Activated CD8-positive, alpha-beta T cell treated with anti-CD3 and anti-CD28 coated beads, Interleukin-2, amount 10 ng/mL, durations not matched to agents 7 days and 5 days (primary cell): ENCODE measurements around the gene PITX1. TPM values are rescaled to one million over a fixed set of nuclear protein-coding genes. Genes with fewer than 3 reads are reported as not detected.
"Not testable (repeated sequence)": the region's sequence is repeated elsewhere in the genome, so short reads cannot be mapped to it uniquely, and the experiment has no call there.

Experiments used
- ATAC-seq: fragments of 150-1000 bp; cut with Tn5 transposase; one replicate; pipeline ENCODE4 v1.10.0; 2021; ENCODE audit warnings: moderate library complexity
- CTCF ChIA-PET: fragments of 350-600 bp; sonication (Branson Sonifier 250); formaldehyde crosslinking; loops from one replicate; lab custom pipeline; 2021; ENCODE audit warnings: antibody characterized with exemption; lab: Charles Lee
- POLR2A ChIA-PET: fragments of 350-600 bp; sonication (Branson Sonifier 250); formaldehyde crosslinking; loops from one replicate; lab custom pipeline; 2021; ENCODE audit warnings: antibody characterized with exemption; lab: Charles Lee
- DNase-seq: peaks from one replicate; pipeline ENCODE4 v3.0.0-alpha.2; 2020
- H3K27ac Mint-ChIP-seq: one replicate; pipeline ENCODE4 v1.8.0; 2021; ENCODE audit warnings: mild to moderate bottlenecking, mixed read lengths
- H3K27me3 Mint-ChIP-seq: one replicate; pipeline ENCODE4 v1.8.0; 2021; ENCODE audit warnings: low read depth, mixed read lengths
- H3K36me3 Mint-ChIP-seq: one replicate; pipeline ENCODE4 v1.8.0; 2021; ENCODE audit warnings: low read depth, mixed read lengths
- H3K4me1 Mint-ChIP-seq: one replicate; pipeline ENCODE4 v1.8.0; 2021; ENCODE audit warnings: low read depth, mixed read lengths
- H3K4me3 Mint-ChIP-seq: one replicate; pipeline ENCODE4 v1.8.0; 2021; ENCODE audit warnings: mild to moderate bottlenecking, mixed read lengths
- H3K9me3 Mint-ChIP-seq: one replicate; pipeline ENCODE4 v1.8.0; 2022; ENCODE audit warnings: mixed read lengths; ENCODE audit not compliant: insufficient read depth
- total RNA-seq, 2 experiments: library from RNA; stranded (reverse); gene quantifications; one replicate each; pipeline ENCODE4 v1.2.3, GENCODE V29; 2021

Gene PITX1
- total RNA-seq, 2 experiments from 2014 or later, result not detected

DNA sequence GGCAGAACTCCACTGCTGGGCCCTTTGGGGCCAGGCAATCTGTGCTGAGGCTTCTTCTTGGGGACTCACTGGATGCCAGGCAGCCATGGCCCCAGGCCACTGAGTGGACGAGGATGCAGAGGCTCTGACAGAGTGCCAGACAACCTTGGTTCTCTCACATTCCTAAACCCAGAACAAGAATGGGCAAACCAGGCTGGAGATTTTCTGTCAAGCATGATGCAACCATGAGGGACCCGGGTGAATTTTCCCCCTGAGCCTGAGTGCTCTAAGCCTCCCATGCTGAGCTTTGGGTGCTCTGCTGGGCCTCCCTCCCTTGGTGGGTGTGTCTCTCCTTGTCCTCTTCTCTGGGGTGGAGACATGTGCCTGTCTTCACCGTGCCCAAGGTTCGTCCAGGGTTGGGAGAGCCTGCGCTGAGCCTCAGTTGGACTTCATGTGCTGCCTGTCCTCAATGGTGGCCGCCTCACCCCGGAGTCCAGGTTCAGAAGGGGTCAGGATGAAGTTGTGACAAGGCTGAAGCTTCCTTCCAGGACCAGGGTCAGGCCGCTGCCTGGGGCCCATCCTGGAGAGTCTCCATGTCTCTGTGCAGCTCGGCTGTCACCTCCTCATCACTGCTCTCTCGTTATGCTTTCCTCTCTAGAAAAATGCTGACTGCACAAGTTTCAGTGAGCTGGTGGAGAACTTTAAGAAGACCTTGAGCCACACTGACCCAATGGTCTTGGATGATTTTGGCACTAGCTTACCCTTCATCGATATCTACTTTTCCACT, 24.1 kb downstream of the PITX1 start:
- ChIA-PET POLR2A (no interaction called here), CTCF (no interaction called here)
- H3K36me3 Mint-ChIP-seq, result no peaks in the 10 kb centered on the region
- no peaks in the 10 kb centered on the region for H3K4me1 Mint-ChIP-seq
- ATAC-seq (no peak), DNase-seq (no peak)
- no peak overlapping the region for H3K27ac Mint-ChIP-seq
- H3K27me3 Mint-ChIP-seq, result no peaks in the 10 kb centered on the region
- no peak overlapping the region for H3K4me3 Mint-ChIP-seq
- no peaks in the 10 kb centered on the region for H3K9me3 Mint-ChIP-seq

DNA sequence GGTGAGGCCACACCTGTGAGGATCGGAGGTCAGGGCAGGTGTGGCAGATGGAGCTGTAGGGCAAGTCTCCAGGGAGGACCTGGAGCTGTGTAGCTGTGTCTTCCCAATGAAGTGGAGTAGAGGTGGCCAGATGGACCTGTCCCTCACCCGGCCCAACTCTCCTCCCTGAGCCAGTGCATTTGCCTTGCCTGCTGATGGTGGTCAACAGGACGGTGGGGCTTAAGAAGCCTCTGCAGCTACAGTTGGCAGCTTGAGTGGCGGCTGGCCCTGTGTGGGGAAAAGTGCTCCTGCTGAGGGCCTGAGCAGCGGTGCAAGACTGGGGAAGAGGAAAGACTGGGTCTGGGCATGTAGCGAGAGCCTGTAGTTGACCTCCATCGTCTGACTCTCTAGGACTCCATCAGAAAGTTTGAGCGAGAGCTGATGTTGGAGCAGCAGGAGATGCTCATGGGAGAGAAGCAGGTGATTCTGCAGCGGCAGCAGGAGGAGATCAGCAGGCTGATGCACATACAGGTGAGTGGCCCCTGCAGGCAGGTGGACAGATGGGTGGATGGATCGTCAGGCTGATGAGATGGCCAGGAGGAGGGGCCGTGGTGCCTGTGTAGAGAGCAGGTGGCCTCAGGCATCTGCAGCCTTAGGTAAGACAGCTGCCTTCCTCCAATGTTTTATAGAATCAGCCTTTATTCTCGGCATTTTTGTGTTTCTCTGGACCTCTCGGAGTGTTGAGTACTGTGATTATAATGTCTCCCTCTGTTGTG, 24.9 kb downstream of the PITX1 start:
- H3K9me3 Mint-ChIP-seq, result no peaks in the 10 kb centered on the region
- ChIA-PET POLR2A (no interaction called here), CTCF (no interaction called here)
- H3K4me3 Mint-ChIP-seq, result no peak overlapping the region
- DNase-seq (no peak), ATAC-seq (no peak)
- no peaks in the 10 kb centered on the region for H3K36me3 Mint-ChIP-seq
- no peak overlapping the region for H3K27ac Mint-ChIP-seq
- no peaks in the 10 kb centered on the region for H3K27me3 Mint-ChIP-seq
- no peaks in the 10 kb centered on the region for H3K4me1 Mint-ChIP-seq

DNA sequence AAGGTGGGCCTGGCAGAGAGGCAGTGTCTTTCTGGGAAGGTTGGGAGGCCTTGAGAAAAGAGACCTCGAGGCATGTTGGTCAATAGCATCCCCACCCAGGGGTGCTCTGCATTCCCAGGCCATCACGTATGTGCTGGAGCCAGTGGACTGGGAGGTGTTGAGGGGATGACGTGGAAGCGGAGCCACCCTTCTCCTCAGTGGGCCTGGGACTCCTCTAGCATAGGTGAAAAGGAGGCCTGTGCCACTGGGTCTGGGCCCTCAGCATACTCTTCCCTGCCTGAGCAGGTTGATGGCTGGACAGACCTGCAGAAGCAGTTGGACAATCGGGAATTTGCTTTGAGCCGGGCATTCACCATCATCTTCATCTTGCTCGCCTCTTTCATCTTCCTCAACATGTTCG, 25.5 kb downstream of the PITX1 start:
- ChIA-PET CTCF (no interaction called here), POLR2A (no interaction called here)
- H3K9me3 Mint-ChIP-seq, result no peaks in the 10 kb centered on the region
- no peak for ATAC-seq
- H3K4me3 Mint-ChIP-seq, result no peak overlapping the region
- H3K27ac Mint-ChIP-seq, result no peak overlapping the region
- no peaks in the 10 kb centered on the region for H3K27me3 Mint-ChIP-seq
- no peaks in the 10 kb centered on the region for H3K4me1 Mint-ChIP-seq
- H3K36me3 Mint-ChIP-seq, result no peaks in the 10 kb centered on the region
- no peak for DNase-seq

DNA sequence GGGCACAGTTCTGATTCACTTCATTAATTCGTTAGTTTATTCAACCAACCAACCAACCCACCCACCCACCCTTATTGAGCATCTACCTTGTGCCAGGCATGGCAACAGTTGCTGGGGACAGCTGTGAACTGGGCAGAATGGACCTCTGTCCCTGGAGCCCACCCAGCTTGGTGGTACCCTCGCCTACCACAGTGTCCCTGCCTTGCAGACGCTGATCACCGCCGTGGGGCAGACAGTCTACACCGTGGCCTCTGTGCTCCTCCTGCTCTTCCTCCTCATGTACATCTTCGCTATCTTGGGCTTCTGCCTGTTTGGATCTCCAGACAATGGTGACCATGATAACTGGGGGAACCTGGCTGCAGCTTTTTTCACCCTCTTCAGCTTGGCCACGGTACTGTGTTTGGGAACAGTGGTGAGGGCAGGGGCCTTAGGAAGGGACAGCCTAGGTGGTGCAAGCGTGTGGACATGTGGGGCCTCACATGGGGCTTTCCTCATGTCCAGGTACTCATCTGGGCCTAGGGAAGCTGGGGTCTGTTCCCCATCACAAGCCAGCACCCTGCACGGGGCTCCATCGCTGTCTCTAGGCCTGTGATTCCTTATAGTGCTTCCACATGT, 26.2 kb downstream of the PITX1 start:
- no peaks in the 10 kb centered on the region for H3K36me3 Mint-ChIP-seq
- POLR2A ChIA-PET, result no interaction called here
- CTCF ChIA-PET, result no interaction called here

DNA sequence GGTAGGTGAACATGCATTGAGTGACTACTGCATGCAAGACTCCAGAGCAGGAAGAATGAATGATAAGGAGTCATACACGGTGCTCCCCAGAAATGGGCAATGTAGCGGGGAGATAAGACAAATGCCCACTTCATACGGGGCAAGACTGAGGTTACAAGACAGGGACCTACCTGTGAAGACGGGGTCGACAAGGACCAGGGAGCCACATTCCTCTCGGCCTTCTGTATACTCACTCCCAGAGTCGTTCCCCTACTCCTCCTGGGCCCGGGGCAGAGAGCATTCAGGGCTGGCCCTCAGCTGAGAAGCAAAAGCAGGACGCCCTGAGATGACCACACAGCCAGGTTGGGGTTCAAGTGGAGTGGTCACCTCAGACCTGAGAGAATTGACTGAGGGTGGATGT, 26.7 kb downstream of the PITX1 start:
- ChIA-PET POLR2A (no interaction called here), CTCF (no interaction called here)
- ATAC-seq (no peak), DNase-seq (no peak)
- H3K4me1 Mint-ChIP-seq, result no peaks in the 10 kb centered on the region
- no peaks in the 10 kb centered on the region for H3K9me3 Mint-ChIP-seq
- H3K27me3 Mint-ChIP-seq, result peaks cover 3% of the 10 kb centered on the region
- H3K4me3 Mint-ChIP-seq, result no peak overlapping the region
- no peaks in the 10 kb centered on the region for H3K36me3 Mint-ChIP-seq
- H3K27ac Mint-ChIP-seq, result no peak overlapping the region

More for the DNA sequence above, 26.2 kb downstream of the PITX1 start:
- DNase-seq, result no peak
- no peaks in the 10 kb centered on the region for H3K9me3 Mint-ChIP-seq
- H3K4me3 Mint-ChIP-seq, result no peak overlapping the region
- H3K27me3 Mint-ChIP-seq, result no peaks in the 10 kb centered on the region
- no peak for ATAC-seq
- H3K27ac Mint-ChIP-seq, result no peak overlapping the region
- no peaks in the 10 kb centered on the region for H3K4me1 Mint-ChIP-seq

DNA sequence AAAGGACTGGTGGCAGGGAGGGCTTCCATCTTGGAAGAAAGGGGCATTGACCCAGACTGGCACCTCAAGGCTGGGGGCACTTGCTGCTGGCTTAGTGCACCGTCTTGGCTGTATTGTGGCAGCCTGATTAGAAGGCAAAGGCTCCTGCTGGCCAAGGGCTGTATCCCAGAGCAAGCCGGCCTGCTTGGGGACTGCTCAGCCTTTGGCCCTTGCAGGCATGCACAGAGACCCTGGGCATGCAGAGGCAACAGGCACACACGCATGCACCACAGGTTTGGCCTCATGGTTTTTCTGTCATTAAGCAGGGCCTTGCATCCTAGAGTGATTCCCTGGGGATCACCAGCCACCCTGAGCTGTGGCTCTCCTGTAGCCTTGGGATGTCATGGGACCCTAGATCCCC, 29.0 kb downstream of the PITX1 start:
- Mint-ChIP-seq H3K4me1 (no peaks in the 10 kb centered on the region), H3K27me3 (peaks cover 9% of the 10 kb centered on the region), H3K27ac (no peak overlapping the region), H3K4me3 (no peak overlapping the region), H3K9me3 (no peaks in the 10 kb centered on the region), H3K36me3 (no peaks in the 10 kb centered on the region)
- no peak for DNase-seq
- no peak for ATAC-seq
- ChIA-PET CTCF (no interaction called here), POLR2A (interaction anchor here (1.0 kb wide), 1 partner anchor 9 kb away, joined by 3 read pairs; no protein-coding TSS in a partner anchor)

DNA sequence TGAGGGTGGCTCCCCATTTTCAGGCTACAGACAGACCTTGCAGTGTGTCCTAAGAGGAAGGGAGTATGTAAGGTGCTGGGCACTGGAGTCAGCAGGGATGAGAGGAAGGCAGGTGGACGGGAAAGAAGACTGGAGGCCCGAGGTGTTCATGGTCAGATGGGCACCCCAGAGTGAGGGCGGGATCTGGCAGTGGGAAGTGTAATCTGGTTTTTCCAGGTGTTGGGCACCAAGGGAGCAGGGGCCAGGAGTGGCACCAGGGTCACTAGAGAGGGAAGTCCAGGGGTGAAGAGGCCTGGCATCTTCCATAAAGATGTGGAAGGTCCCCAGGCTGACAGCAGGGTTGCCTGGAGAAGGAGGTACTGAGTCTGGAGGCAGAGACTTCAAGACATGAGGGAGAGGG, 29.7 kb downstream of the PITX1 start:
- H3K4me3 Mint-ChIP-seq, result no peak overlapping the region
- peaks cover 12% of the 10 kb centered on the region for H3K27me3 Mint-ChIP-seq
- CTCF ChIA-PET, result no interaction called here
- no peak overlapping the region for H3K27ac Mint-ChIP-seq
- ATAC-seq (no peak), DNase-seq (no peak)
- no peaks in the 10 kb centered on the region for H3K4me1 Mint-ChIP-seq
- H3K36me3 Mint-ChIP-seq, result no peaks in the 10 kb centered on the region
- POLR2A ChIA-PET, result no interaction called here
- H3K9me3 Mint-ChIP-seq, result no peaks in the 10 kb centered on the region

DNA sequence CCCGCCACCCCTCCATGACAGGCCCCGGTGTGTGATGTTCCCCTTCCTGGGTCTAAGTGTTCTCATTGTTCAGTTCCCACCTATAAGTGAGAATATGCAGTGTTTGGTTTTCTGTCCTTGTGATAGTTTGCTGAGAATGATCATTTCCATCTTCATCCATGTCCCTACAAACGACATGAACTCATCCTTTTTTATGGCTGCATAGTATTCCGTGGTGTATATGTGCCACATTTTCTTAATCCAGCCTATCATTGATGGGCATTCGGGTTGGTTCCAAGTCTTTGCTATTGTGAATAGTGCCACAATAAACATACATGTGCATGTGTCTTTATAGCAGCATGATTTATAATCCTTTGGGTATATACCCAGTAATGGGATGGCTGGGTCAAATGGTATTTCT, 36.0 kb downstream of the PITX1 start:
- H3K4me3 Mint-ChIP-seq, H3K4me1 Mint-ChIP-seq, DNase-seq, POLR2A ChIA-PET, H3K36me3 Mint-ChIP-seq, ATAC-seq, CTCF ChIA-PET, H3K9me3 Mint-ChIP-seq, H3K27ac Mint-ChIP-seq: not testable (repeated sequence)
- peaks cover 17% of the 10 kb centered on the region for H3K27me3 Mint-ChIP-seq

DNA sequence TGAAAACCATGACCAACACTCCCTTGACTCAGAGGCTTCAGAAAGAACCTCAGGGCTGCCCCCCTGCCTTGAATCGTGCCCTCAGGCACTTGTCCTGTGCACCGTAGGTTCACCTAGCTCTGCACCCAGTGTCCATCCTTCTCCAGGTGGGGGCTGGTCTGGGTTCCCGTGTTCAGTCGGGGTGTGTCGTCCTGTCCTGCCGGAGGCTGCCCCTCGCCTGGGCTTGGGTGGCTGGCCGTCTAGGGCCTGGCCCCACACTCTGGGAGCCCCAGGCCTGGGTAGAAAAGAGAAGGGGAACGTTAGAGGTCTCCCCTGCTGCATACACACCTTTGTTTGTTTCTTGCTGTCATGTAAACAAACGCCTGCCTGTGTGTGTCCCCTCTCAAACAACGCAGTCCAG, 37.0 kb downstream of the PITX1 start:
- POLR2A ChIA-PET, result interaction anchor here (1.0 kb wide), 1 partner anchor 9 kb away, joined by 3 read pairs; no protein-coding TSS in a partner anchor
- CTCF ChIA-PET, result no interaction called here
- no peak overlapping the region for H3K4me3 Mint-ChIP-seq

DNA sequence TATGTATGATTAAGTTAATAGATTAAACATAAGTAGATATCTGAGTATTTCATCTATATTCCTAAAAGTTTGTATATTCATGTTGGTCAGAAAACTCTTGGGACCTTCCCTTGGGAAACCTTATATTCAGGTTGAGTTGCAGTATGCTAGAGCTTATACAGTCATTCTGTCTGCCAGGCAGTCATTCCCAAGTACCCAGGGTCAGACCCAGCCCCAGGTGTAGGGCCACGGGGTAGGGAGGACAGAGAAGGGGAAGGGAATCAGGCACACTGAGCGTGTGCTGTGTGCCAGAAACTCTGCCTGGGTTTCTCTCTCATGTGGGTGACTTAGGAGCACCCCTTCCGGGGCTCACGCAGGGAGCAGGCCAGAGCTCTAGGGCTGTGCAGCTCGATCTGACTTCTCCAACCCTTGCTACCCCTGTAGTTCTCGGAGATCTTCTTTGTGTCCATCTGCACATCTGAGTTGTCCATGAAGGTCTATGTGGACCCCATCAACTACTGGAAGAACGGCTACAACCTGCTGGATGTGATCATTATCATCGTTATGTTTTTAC, 38.1 kb downstream of the PITX1 start:
- DNase-seq, result no peak
- Mint-ChIP-seq H3K27ac (no peak overlapping the region), H3K27me3 (peaks cover 10% of the 10 kb centered on the region), H3K36me3 (no peaks in the 10 kb centered on the region), H3K4me3 (no peak overlapping the region), H3K9me3 (no peaks in the 10 kb centered on the region), H3K4me1 (no peaks in the 10 kb centered on the region)
- no peak for ATAC-seq
- ChIA-PET POLR2A (interaction anchor here (1.0 kb wide), 1 partner anchor 10 kb away, joined by 3 read pairs; no protein-coding TSS in a partner anchor), CTCF (no interaction called here)

More for the DNA sequence above, 37.0 kb downstream of the PITX1 start:
- DNase-seq (no peak), ATAC-seq (no peak)
- H3K4me1 Mint-ChIP-seq, result no peaks in the 10 kb centered on the region
- H3K9me3 Mint-ChIP-seq, result no peaks in the 10 kb centered on the region
- no peak overlapping the region for H3K27ac Mint-ChIP-seq
- peaks cover 14% of the 10 kb centered on the region for H3K27me3 Mint-ChIP-seq
- H3K36me3 Mint-ChIP-seq, result no peaks in the 10 kb centered on the region

DNA sequence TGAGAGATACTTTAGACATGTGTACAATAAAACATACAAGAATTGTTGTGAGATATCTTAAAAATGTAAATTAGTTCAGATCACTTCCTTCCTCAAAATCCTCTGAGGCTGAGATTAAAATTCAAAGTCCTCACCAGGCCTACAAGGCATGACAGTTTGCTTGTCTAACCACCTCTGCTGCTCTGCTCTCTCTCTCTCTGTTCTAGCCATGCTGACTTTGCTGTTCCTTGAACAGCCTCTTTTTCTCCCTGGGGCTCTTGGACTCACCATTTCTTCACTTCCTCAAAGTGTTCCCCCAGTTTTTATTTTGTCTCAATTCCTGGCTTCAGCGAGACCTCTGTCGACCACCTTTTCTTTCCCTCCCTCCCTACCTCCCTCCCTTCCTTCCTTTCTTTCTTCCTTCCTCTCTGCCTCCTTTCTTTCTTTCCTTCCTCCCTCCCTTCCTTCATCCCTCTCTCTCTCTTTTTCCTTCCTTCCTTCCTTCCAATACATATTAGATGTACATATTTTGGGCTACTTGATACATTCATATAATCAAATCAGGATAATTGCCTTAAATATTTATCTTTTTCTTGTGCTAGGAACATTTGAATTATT, 39.4 kb downstream of the PITX1 start:
- H3K27me3 Mint-ChIP-seq, result peaks cover 9% of the 10 kb centered on the region
- H3K27ac Mint-ChIP-seq, result no peak overlapping the region
- ATAC-seq (no peak), DNase-seq (no peak)
- CTCF ChIA-PET, result no interaction called here
- no peaks in the 10 kb centered on the region for H3K4me1 Mint-ChIP-seq
- no peaks in the 10 kb centered on the region for H3K9me3 Mint-ChIP-seq
- H3K4me3 Mint-ChIP-seq, result no peak overlapping the region
- H3K36me3 Mint-ChIP-seq, result no peaks in the 10 kb centered on the region
- POLR2A ChIA-PET, result no interaction called here
